T-helper 22 cell (primary cell): ENCODE results near the gene KCNF1.

Experiments used
- DNase-seq: peaks from one replicate; pipeline ENCODE4 v3.0.0-alpha.2; 2020; ENCODE audit warnings: low read depth

KCNF1 gene

DNA sequence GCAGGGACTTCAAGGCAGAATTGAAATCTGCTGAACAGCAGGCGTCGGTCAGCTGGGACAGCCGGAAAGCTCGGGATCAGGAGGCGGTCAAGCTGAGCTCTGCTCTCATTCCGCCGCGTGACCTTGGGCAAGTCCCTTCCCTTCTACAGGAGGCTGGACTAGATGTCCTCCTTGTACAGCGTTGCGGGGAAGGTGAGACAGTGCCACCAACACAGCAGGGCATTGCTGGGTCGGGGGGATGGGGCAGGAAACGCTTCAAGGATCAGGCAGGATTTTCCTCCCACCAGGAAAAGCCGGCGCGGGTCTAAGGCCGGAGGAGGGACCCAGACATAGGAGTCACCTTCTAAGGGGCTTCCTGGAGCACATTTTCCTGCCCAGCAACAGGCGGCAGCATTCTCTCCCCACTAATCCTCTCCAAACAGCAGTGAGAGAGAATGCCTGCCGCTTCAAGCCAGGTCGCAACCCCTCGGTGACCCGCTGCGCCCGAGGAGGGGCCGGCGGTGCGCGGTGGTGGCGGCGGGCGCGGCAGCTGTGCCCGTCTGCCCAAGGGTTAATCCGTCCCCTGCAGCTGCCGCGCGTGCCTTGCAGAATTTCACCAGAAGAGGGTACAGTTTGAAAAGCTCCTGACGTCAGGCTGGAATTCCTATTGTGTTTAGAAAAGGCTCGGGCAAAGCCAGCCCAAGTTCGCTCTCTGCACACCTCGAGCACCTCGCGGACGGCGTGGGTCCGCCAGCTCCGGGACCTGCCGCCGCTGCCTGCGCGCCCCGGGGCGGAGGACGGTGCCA is at the start of gene KCNF1:
KCNF1 (plus strand) TSS at position 644 of the 785 bp plus-strand sequence. CDS start 493 bp downstream, outside the sequence.
- DNase-seq = no peak

- DNase-seq = no peak
Measured at GRCh38 chr2:10862330-10862729, 49.4 kb upstream of the KCNF1 start.

- DNase-seq = no peak
Measured at GRCh38 chr2:10863047-10863446, 48.7 kb upstream of the KCNF1 start.

DNA sequence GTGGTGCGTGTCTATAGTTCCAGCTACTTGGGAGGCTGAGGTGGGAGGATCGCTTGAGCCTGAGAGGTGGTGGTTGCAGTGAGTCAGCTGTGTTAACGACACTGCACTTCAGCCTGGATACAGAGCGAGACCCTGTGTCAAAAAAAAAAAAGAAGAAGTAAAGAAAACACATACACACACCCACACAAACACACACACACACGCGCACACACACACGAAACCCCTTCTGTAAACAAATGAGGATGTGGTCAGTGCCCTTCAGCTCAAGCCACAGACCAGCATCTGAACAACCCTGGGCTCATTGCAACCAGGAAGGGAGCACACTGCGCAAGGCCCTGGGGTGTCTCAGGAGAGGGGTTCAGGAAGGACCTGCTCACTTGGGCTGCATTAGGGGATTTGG is 47.9 kb upstream of the KCNF1 start:
- no peak for DNase-seq

DNA sequence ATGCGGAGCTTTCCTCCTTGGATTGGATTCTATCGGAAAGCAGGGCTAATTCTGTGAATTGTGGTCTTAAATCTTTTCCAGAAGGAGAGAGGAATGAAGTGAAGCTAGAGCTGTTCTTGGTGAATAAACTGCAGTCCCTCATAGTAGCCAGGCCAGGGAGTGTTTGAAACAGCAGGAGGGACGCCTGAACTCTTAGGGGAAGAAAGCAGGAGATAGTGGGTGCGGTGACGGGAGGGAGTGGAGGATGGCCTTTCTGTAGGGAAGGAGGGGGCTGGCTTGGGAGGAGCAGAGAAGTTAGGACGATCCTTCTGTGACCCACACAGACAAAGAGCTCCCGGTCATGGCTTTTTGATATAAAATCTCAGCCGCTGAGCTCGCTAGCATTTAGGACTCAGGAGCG is 47.5 kb upstream of the KCNF1 start:
- DNase-seq = no peak

- no peak for DNase-seq
Measured at GRCh38 chr2:10864861-10865636, 46.7 kb upstream of the KCNF1 start.

DNA sequence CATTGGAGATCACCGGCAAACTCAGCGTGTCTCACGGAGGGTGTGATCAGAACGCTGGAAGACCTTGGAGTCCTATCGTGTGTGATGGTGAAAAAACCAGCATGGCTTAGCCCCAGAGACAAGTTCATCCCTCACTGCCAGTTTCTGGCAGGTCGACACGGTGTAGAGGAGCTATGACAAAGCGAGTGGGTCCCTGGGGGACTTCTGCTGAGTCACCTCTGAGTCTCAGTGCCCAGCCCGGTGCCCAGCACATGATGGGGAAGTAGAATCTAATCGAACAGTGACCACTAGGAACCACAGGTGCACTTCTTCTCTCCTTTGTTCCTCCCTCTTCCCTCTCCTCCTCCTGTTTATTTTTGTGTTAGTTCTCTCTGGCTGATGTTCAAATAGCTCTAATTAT is 45.9 kb upstream of the KCNF1 start:
- DNase-seq = no peak

- DNase-seq = no peak
Measured at GRCh38 chr2:10867692-10868420, 43.9 kb upstream of the KCNF1 start.

- no peak for DNase-seq
Measured at GRCh38 chr2:10868465-10869314, 43.0 kb upstream of the KCNF1 start.

- no peak for DNase-seq
Measured at GRCh38 chr2:10871978-10872377, 39.8 kb upstream of the KCNF1 start.

DNA sequence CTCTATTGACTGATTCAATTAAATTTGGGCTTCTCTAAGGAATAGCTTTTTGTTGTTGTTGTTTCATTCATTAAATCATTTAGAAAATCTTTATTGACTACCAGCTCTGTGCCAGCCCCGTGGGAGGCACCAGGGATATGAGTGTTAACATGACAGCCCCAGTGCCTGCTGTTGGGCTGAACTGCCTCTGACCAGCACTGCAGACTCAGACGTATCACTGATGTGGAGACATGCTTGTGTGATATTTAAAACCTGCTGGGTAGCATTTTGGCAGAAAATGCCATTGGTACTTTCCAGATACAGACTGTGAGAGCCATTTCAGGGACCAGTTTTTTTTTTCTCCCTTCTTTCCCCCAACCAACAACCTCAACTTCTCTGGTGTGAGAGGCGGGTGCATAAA is 38.6 kb upstream of the KCNF1 start:
- DNase-seq = no peak

DNA sequence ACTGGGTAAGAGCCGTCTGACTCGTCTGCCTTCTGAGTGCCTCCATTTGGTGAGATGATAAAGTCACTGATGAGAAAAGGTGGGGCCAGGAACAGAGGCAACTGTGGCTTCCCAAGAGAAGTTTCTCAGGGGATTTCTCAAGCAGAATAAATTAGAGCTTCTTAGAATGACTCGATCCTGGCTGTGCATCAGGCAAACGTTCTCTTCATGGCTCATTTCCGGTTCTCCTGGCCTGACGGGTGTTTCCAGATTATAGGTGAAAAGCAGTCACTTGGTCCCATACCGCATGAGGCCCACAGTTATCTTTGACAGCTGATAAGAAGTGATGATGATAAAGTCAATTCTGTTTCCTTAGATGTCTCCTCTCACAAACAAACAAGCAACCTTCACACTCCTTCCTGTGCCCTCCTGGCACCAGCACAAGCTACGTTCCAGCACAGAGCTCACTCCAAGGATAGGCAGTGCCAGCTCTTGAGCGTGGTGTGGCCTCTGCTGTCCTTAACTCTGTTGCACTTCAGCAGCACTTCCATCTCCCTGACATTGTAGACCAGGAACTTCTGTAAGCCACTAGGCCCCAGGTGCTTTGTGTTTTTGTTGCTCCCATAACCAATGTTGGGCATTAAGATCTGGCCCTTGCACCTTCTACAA is 37.8 kb upstream of the KCNF1 start:
- no peak for DNase-seq

DNA sequence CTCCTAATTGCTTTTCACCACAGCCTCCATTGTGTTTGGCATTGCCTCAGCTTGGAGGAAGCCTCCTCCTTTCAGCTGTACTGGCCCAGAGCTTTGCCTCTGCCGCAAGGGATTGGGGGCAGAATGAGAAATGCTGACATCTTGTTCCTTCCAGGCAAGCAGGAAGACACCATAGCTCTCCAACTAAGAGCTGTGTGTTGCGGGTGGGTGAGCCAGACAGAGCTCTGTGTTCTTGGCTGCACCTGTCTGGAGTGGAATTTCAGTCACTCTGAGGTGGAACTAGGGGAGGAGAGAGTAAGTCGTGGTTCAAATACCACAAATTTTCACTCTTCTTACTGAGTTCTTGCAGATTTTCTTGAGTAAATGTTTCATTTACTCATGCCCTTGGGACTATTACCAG is 36.6 kb upstream of the KCNF1 start:
- DNase-seq = no peak

DNA sequence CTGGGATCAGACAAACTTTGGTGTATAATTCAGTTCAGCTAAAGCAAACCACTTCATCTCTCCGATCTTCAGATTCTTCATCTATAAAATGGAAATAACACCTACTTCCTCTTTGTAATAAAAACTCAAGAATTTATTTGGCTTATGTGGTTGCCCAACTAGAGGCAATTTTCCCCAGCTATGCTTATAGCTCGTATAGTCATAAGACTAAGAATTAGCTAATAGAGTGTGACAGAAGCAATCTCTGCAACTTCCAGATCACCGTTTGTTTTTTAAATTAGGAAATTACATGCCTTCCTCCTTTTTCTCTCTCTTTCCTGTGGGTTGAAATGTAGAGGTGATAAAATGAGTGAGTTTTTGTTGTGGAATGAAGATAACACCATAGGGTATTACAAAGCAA is 35.3 kb upstream of the KCNF1 start:
- DNase-seq = no peak

DNA sequence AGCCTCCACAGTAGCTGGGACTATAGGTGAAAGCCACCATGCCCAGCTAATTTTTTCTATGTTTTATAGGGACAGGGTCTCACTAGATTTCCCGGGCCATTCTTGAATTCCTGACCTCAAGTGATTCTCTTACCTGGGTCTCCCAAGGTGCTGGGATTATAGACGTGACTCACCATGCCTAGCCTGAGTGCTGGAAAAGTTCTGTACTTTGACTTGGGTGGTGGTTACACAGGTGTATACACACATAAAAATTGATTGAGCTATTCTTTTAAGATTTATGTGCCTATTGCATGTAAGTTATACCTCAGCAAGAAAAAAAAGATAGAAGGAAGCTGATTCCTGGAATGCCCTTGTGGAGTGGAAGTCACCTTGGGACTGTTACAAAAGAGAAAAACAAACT is 34.8 kb upstream of the KCNF1 start:
- DNase-seq = no peak

- no peak for DNase-seq
Measured at GRCh38 chr2:10877651-10878111, 34.1 kb upstream of the KCNF1 start.

DNA sequence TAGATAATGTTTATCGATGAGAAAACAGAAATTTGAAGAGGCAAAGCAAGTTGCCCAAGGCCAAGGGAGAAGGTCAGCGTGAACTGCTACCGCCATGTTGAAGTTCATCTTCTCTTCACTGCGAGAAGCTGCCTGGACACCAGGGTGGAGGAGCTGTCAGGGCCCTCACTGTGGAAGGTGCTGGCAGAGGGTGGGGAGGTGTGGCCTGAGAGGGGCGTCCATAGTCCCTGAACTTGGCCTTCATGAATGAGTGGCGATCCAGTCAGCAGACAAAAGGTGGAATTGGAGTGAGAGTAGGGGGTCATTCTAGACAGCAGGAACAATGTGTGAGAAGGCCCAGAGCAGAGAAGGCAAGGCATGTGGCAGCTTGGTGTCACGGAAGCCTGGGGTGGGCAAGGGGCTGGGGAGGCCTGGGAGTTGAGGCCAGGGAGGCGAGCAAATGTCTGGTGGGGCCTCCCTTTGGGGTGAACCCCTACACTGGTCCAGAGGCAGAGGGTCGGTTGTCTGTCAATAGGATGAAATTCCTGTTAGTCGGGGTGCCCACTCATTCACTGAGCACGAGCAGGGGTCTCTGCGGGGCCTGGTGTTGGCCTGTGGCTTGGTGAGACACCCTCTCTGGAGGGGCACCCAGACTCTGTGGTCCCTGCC is 33.3 kb upstream of the KCNF1 start:
- no peak for DNase-seq

DNA sequence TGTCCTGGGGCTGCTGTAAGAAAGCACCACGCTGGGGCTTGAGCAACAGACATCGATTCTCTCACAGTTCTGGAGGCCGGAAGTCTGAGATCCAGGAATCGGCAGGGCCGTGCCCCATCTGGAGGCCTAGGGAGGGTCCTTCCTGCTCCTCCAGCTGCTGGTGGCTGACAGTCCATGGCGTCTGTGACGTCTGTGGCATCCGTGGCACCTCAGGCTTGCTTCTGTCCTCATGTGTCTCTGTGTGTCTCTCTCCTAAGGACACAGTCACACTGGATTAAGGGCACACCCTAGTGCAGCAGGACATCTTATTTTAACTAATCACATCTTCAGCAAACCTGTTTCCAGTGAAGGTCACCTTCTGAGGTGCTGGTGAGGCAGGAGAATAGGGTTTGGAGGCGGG is 32.6 kb upstream of the KCNF1 start:
- no peak for DNase-seq

GRCh38 chr2:10879624-10880585 is 31.8 kb upstream of the KCNF1 start:
- DNase-seq = no peak
